Endothelial cell of umbilical vein (primary cell): ENCODE measurements around the gene DEFB129.

Source experiments
- CTCF ChIP-seq, 2 donors: IDR thresholded peaks; 1 replicate in 1 of 2; 2 replicates in 1 of 2; pipeline ENCODE4 v1.5.1; 2011; ENCODE audit warnings: low read length in 2 of 2, mild to moderate bottlenecking in 2 of 2, moderate library complexity in 2 of 2, control low read depth in 1 of 2, inconsistent platforms in 1 of 2, low read depth in 1 of 2; ENCODE audit not compliant: insufficient read depth in 1 of 2; ENCODE audit errors: extremely low read depth in 1 of 2
- GATA2 ChIP-seq: IDR thresholded peaks from 2 replicates; pipeline ENCODE4 v1.7.0; 2011; ENCODE audit warnings: low read depth, mild to moderate bottlenecking, moderate library complexity, mixed read lengths, low read length; ENCODE audit not compliant: insufficient read length, insufficient read depth
- POLR2AphosphoS5 ChIP-seq: IDR thresholded peaks from 2 replicates; pipeline ENCODE4 v1.6.1; 2012; ENCODE audit warnings: low read depth, mild to moderate bottlenecking, control low read depth, low read length, moderate library complexity; ENCODE audit not compliant: insufficient read depth
- TF ChIP-seq, protein P1 (sequence below): IDR thresholded peaks from 2 replicates; pipeline ENCODE4 v1.6.1; 2011; ENCODE audit not compliant: insufficient read depth, insufficient read length

DNA sequence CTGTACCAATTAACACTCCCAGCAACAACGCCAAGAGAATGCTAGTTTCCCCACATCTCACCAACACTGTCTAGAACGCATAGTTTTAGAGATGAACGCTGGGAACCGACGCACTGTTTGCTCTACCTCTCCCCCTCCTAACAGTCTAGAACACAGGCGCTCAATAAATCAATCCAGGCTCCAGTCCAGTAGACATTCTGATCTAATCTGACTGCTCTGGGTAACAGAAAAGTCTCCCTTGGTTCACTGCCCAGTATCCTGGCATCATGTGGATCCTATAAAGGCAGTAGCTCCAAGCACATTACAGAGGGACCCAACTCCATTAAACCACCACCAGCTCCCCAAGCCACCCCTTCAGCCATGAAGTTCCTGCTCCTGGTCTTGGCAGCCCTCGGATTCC is 30.4 kb downstream of the DEFB129 start, which contains the start of gene DEFB132:
- TF ChIP-seq POLR2AphosphoS5, result no peak
- no peak for TF ChIP-seq CTCF (IDR thresholded peaks at IDR 0.05; ENCODE audit: extremely low read depth in 1 of 2, insufficient read depth in 1 of 2, low read depth in 1 of 2, low read length in 2 of 2)
- TF ChIP-seq, protein P1, sequence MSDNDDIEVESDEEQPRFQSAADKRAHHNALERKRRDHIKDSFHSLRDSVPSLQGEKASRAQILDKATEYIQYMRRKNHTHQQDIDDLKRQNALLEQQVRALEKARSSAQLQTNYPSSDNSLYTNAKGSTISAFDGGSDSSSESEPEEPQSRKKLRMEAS, result no peak
- no peak for TF ChIP-seq GATA2
